NCI-H2171 treated with DMSO at 0.1 percent for 48 hours (cell line): ENCODE data around the gene GSTA3.
"Not testable (repeated sequence)": the region's sequence is repeated elsewhere in the genome, so short reads cannot be mapped to it uniquely, and the experiment has no call there.

Experiments used
- DNase-seq: peaks from one replicate; lab custom pipeline; 2025; lab: John Stamatoyannopoulos, UW

GSTA3 gene

DNA sequence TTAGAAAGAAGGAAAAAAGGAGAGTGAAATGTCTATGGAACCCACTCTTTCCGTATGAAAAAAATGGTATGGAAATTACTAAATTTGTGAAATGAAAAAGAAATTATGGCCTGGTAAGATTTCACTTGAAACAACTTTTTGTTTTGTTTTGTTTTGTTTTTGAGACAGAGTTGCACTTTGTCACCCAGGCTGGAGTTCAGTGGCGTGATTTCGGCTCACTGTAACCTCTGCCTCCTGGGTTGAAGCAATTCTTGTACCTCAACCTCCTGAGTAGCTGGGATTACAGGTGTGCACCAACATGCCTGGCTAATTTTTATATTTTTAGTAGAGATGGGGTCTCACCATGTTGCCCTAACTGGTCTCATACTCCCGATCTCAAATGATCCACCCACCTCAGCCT is 51.1 kb downstream of the GSTA3 start:
- DNase-seq, result no peak

DNA sequence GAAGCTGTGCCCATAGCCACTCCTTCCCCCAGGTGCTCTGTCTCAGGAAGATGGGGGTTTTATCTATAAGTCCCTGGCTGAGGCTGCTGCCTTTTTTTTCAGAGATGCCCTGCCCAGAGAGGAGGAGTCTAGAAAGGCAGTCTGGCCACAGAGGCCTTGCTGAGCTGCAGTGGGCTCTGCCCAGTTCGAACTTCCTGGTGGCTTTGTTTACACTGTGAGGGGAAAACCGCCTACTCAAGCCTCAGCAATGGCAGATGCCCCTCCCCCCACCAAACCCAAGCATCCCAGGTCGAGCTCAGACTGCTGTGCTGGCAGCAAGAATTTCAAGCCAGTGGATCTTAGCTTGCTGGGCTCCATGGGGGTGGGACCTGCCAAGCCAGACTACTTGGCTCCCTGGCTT is 53.4 kb downstream of the GSTA3 start:
- not testable (repeated sequence) for DNase-seq

DNA sequence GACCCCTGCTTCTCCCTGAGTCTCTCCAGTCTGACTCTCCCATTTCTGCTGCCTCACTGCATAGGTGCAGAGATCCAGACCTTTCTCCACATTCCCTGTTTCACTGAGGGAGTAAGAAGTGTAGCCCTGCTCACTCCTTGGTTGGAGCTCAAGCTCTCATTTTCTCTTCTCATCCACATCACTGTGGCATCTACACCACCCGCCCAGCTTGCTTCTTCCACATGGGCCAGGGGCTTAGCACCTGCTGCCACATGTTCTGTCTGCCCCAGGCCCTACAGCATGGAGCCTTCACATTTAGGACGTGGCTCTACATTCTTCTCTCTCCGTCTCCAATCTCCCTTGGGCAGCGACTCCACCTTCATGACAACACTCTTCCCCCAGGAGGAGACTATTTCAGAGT is 60.4 kb downstream of the GSTA3 start:
- no peak for DNase-seq
